ENCODE data around the gene LGI1.

Gene LGI1

DNA sequence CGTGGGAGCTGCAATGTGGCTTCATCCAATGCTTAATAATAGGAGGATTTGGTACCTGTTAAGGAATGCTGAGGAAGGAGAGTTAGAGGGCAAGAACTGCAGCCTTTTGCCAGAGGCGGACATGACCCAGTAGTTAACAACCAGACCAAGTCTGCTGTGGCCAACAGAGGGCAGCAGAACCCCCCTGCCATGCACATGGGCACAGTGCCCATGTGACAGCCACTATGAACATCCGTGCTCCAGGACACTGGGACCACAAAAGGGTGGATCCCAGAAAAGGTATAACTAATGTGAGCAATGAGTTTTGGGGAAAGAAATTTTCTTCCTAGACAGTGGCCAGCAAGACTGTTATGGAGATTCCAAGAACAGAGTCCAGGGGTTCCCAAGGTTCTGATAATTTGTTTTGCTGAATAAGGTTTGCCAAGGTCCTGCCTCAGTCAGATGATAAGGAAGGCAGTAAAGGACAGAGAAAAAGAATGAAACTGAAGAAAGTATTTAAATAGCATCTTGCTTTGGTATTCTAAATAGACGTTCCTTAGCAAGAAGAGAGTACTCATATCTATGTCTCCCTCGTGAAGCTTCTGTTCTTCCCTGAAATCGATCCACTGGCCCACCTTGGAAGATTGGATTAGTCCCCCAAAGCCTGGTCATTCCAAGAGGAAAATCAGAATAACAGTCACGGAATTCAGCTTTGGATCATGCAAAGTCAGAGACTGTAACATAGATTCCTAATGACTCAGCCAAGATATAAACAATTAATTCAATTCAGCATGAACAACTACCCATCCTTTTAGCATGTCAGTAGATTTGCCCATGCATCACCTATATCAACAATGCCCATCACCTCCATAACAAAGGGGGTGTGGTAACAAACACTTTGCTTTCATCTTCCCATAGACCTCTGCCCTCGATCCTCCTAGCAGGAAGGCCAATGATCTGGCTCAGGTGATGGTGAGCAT is 56.0 kb downstream of the LGI1 start:
- no peak for TF ChIP-seq CTCF (IDR thresholded peaks at IDR 0.05)
- Histone ChIP-seq H3K4me3 (ENCODE audit: low read depth in 1 of 2, low read length in 1 of 2) (no peak overlapping the region), H3K27me3 (peaks cover 32% of the 10 kb centered on the region), H3K4me1 (ENCODE audit: control insufficient read depth in 1 of 2, insufficient read depth in 1 of 2, low read depth in 1 of 2, low read length in 1 of 2) (no peaks in the 10 kb centered on the region), H3K27ac (no peak overlapping the region), H3K36me3 (no peaks in the 10 kb centered on the region), H3K9me3 (no peaks in the 10 kb centered on the region)

DNA sequence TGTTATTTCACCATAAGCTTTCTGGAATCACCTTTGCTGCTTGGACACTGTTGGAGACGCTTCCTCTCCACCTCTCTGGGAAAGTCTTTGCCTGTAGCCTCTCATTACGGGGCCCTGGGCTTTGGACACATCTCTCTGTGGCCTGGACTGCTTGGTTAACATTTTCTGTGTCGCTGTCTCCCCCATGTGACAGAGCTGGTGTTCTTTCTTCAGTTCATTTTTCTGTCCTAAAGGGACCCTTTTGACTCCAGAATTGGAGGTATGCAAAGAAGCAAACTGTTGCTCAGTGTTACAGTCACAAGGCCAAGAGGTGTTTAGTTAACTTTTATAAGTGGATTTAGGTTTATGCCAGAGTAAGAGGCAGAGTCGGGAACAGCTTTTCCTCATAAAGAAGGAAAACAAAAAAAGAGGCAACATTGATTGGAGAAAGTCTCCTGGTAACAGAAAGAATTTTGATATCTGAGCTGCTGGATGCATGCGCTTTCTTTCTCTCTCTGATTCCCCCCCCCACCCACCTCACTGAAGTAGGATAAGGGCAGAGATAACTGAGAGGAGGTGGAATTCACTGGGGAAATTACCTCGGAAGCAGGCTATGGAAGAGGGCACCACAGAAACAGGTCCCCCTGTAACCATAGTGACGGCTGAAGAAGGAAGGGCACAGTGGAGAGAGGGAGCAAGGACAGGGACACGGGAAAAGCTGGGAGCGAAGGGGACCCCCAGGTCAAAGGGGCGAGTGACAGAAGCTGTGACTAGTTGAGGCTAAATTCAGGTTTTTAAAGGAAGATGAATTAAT is 57.8 kb downstream of the LGI1 start:
- no peak overlapping the region for H3K4me3 ChIP-seq (ENCODE audit: low read depth in 1 of 2, low read length in 1 of 2)
- TF ChIP-seq CTCF (IDR thresholded peaks at IDR 0.05), result no peak

DNA sequence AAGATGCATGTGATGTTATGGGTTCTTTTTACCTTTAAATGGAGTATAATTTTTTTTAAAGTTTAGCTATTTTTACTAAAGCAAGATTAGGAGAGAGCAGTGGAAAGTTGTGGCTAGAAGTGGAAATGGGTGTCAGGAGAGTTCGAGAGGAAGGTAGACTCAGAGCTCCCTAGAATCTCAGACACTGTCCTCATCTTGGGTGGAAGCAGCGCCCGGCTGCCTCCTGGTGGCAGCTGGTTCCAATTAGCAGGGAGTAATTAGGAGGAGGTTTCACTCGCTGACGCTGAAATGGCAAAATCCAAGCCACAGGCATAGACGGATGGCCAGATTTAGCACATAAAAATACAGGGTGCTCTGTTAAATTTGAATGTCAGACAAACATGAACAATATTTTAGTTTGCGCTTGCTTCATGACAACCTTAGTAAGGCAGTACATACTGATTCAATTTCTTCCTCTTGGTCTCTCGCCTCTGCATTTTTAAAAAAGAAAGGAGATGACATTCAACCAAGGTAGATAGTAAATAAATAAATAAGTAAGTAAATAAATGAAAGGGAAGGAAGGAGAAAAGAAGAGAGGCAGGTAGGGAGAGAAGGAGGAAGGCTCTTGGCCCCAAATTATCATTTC is 58.5 kb downstream of the LGI1 start:
- peaks cover 36% of the 10 kb centered on the region for H3K27me3 ChIP-seq
- no peak overlapping the region for H3K4me3 ChIP-seq (ENCODE audit: low read depth in 1 of 2, low read length in 1 of 2)
- H3K27ac ChIP-seq, result no peak overlapping the region
- H3K9me3 ChIP-seq, result no peaks in the 10 kb centered on the region
- no peaks in the 10 kb centered on the region for H3K36me3 ChIP-seq
- H3K4me1 ChIP-seq (ENCODE audit: control insufficient read depth in 1 of 2, insufficient read depth in 1 of 2, low read depth in 1 of 2, low read length in 1 of 2), result no peaks in the 10 kb centered on the region
- TF ChIP-seq CTCF (IDR thresholded peaks at IDR 0.05), result peak; percentile 30

More for the DNA sequence above, 57.8 kb downstream of the LGI1 start:
- H3K4me1 ChIP-seq (ENCODE audit: control insufficient read depth in 1 of 2, insufficient read depth in 1 of 2, low read depth in 1 of 2, low read length in 1 of 2), result no peaks in the 10 kb centered on the region
- H3K36me3 ChIP-seq, result no peaks in the 10 kb centered on the region
- H3K27ac ChIP-seq, result no peak overlapping the region
- H3K27me3 ChIP-seq, result peaks cover 36% of the 10 kb centered on the region
- H3K9me3 ChIP-seq, result no peaks in the 10 kb centered on the region

DNA sequence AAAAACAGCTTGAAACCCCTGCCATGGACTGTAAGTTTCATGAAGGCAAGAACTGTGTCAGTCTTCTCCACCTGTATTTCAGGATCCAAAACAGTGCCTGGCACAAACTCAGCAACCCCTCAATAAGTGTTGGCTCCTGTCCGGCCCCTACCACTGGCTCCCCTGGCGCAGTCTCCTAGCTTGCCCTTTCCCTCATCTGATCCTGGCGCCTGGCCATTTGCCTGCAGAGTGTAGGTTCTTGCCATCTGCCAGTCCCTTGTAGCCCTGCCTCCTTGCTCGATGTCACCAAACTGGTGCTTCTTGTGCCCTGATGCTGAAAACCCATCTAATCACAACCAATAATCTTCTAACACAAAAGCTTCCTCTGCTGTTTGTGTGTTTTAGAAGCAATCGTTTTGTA is 60.4 kb downstream of the LGI1 start:
- Histone ChIP-seq H3K36me3 (no peaks in the 10 kb centered on the region), H3K4me1 (ENCODE audit: control insufficient read depth in 1 of 2, insufficient read depth in 1 of 2, low read depth in 1 of 2, low read length in 1 of 2) (no peaks in the 10 kb centered on the region), H3K9me3 (no peaks in the 10 kb centered on the region), H3K4me3 (ENCODE audit: low read depth in 1 of 2, low read length in 1 of 2) (no peak overlapping the region), H3K27ac (no peak overlapping the region), H3K27me3 (peaks cover 36% of the 10 kb centered on the region)
- no peak for TF ChIP-seq CTCF (IDR thresholded peaks at IDR 0.05)

DNA sequence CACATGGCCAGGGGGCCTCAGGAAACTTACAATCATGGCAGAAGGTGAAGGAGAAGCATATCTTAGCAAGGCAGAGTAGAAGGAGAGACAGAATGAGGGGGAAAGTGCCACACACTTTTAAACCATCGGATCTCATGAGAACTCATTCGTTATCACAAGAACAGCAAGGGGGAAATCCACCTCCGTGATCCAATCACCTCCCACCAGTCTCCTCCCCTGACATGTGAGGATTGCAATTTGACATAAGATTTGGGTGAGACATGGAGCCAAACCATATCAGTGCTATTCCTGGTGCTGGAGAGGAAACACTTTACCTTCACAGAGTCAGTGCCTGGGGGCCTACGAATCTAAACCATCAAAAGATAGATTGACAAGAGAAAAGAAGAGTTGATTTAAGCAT is 61.8 kb downstream of the LGI1 start:
- no peak for TF ChIP-seq CTCF (IDR thresholded peaks at IDR 0.05)

More for the DNA sequence above, 61.8 kb downstream of the LGI1 start:
- Histone ChIP-seq H3K9me3 (no peaks in the 10 kb centered on the region), H3K36me3 (no peaks in the 10 kb centered on the region), H3K4me1 (ENCODE audit: control insufficient read depth in 1 of 2, insufficient read depth in 1 of 2, low read depth in 1 of 2, low read length in 1 of 2) (no peaks in the 10 kb centered on the region), H3K4me3 (ENCODE audit: low read depth in 1 of 2, low read length in 1 of 2) (no peak overlapping the region), H3K27me3 (peaks cover 36% of the 10 kb centered on the region), H3K27ac (no peak overlapping the region)

Measured in neutrophil (primary cell).